Spinal cord (tissue), 10 donors: ENCODE data around the gene CEP192. TPM values are rescaled to one million over a fixed set of nuclear protein-coding genes. Genes with fewer than 3 reads are reported as not detected.
A peak's percentile ranks its signal among the peaks of the same experiment; 100 is the strongest.

Experiments
- DNase-seq, 6 donors: peaks; one replicate each; pipeline versions ENCODE4 v3.0.0 to v3.0.0-alpha.2; 2013 to 2015; ENCODE audit warnings: low spot score in 6 of 6, low read depth in 4 of 6
- H3K27ac ChIP-seq: one replicate; pipeline ENCODE4 v1.5.1; 2013; ENCODE audit warnings: low read depth, low read length, control low read depth
- H3K27me3 ChIP-seq: one replicate; pipeline ENCODE4 v1.6.1; 2013; ENCODE audit warnings: low read length; ENCODE audit not compliant: control insufficient read depth, insufficient read depth
- H3K36me3 ChIP-seq: one replicate; pipeline ENCODE4 v1.6.1; 2013; ENCODE audit warnings: low read length; ENCODE audit not compliant: control insufficient read depth, insufficient read depth
- H3K4me1 ChIP-seq: one replicate; pipeline ENCODE4 v1.6.1; 2013; ENCODE audit warnings: low read length; ENCODE audit not compliant: control insufficient read depth, insufficient read depth
- H3K4me3 ChIP-seq: one replicate; pipeline ENCODE4 v1.5.1; 2013; ENCODE audit warnings: low read depth, low read length, control low read depth
- H3K9me3 ChIP-seq: one replicate; pipeline ENCODE4 v1.6.1; 2013; ENCODE audit warnings: low read length; ENCODE audit not compliant: control insufficient read depth, insufficient read depth
- WGBS: methylation state at CpG from one replicate; pipeline ENCODE4 v1.1.5; 2013; ENCODE audit warnings: missing lambda C conversion rate; ENCODE audit not compliant: insufficient coverage; 5-methylcytosine and 5-hydroxymethylcytosine counted together
- long read RNA-seq, 4 donors: transcript quantifications; one replicate each; lab custom pipeline, GENCODE V29; 2026
- polyA plus RNA-seq, 2 donors: library from polyadenylated mRNA; unstranded; fragments of 120-200 nt; gene quantifications; one replicate each; pipeline ENCODE4 v1.2.1, GENCODE V29; 2013; ENCODE audit not compliant: insufficient read length in 2 of 2
- total RNA-seq, 2 donors: library from RNA; depleted of rRNA in 1 of 2; stranded (reverse); fragments of 120-200 nt in 1 of 2; fragments of >200 nt in 1 of 2; gene quantifications; one replicate each; pipeline versions ENCODE4 v1.2.3 to v1.2.4, GENCODE V29; 2013 to 2014
- donor health status: healthy.

The CEP192 gene
- total RNA-seq, result 10 to 100 TPM; 39.7 to 55.1 TPM
- polyA plus RNA-seq, result 10 to 100 TPM; 25.7 to 29.5 TPM
- long read RNA-seq, donor 1, result 0 reads
- long read RNA-seq, donor 2, result 0 reads
- long read RNA-seq, donor 3, result 0 reads
- long read RNA-seq, donor 4, partial matches to known transcripts, result 5 of 5 reads
- long read RNA-seq, donor 4, other reads (novel, unspliced or antisense), result 0 of 5 reads

GRCh38 chr18:12990967-12991820 is at the start of gene CEP192:
Gene CEP192 (plus strand): TSS chr18:12991362. CDS start chr18:12999425, 8,063 bp downstream.
- no peaks in the 10 kb centered on the region for H3K36me3 ChIP-seq
- under 1% methylated on average over 71 of the region's 73 CpGs for WGBS
- H3K4me3 ChIP-seq, result peak within 1 kb of the TSS; percentile 82
- no peaks in the 10 kb centered on the region for H3K4me1 ChIP-seq
- no peaks in the 10 kb centered on the region for H3K9me3 ChIP-seq
- peak; percentile 95 to 99 (median 96) for DNase-seq
- H3K27me3 ChIP-seq, result no peaks in the 10 kb centered on the region
- H3K27ac ChIP-seq, result peak within 1 kb of the TSS; percentile 75

DNA sequence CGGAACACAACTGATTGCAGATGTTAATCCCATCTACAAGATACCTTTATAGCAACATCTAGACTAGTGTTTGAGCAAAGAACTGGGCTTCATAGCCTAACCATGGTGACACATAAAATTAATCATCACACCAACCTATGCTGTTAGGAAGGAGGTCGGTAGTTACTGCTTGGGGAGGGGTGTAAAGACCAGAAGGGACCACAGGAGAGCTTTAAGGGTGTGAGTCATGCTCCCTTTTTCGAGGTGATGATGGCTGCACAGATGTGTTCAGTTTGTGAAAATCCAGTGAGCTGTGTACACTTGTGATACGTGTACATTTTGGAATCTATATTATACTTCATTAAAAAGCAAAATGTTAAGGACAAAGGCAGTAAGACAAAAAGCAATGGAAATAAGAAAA is 47.9 kb upstream of the CEP192 start:
- no peaks in the 10 kb centered on the region for H3K9me3 ChIP-seq
- H3K4me3 ChIP-seq, result no peak overlapping the region
- DNase-seq, result no peak
- no peaks in the 10 kb centered on the region for H3K36me3 ChIP-seq
- peaks cover 13% of the 10 kb centered on the region for H3K4me1 ChIP-seq
- H3K27ac ChIP-seq, result no peak overlapping the region
- no peaks in the 10 kb centered on the region for H3K27me3 ChIP-seq
- WGBS, result no CpG with 5 or more reads among the region's 4 CpGs

- H3K27me3 ChIP-seq, result no peaks in the 10 kb centered on the region
Measured at GRCh38 chr18:12944709-12945108, 46.5 kb upstream of the CEP192 start.

DNA sequence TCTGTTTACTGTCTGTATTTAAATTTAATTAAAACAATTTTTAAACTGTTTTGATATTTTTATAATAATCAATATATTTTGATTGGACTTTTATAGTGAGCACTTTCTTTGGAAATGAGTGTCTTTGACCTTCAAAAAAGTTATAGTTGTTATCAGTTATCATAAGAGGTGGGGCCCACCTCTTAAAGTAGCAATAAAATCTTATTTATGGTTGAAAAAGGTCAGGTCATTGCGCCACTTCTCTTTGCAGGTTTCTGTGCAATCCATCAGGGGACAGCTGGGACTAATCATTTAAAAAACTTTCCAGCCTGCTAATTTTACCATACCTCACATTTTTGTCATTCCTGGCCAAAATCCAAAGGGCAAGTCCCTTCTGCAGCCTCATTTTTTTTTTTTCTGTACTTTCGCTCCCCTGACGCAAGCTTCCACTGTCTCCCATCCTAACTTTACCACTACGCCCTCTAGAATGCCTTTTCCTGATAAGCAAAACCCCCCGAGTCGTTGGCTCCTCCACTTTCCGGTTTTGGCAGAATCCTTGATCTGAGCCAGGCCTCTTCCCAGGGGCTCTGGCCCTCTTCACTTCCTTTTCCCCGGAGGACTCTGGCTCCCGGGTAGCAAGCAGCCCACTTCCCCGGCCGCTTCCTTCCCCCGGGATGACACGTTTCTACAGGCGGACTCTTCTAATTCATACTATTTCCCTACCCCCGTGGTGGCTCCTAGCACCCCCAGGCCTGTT is 44.4 kb upstream of the CEP192 start:
- DNase-seq, result peak in 5 of 6 donors; percentile 14 to 69 (median 35)
- WGBS, result 7% methylated on average over 15 of the region's 15 CpGs

More at GRCh38 chr18:12944709-12945108, 46.5 kb upstream of the CEP192 start:
- 40% methylated on average over 1 of the region's 4 CpGs for WGBS
- no peak overlapping the region for H3K4me3 ChIP-seq
- H3K36me3 ChIP-seq, result no peaks in the 10 kb centered on the region
- no peaks in the 10 kb centered on the region for H3K9me3 ChIP-seq
- H3K4me1 ChIP-seq, result peaks cover 21% of the 10 kb centered on the region
- peak in 4 of 6 donors; percentile 13 to 76 (median 26) for DNase-seq
- H3K27ac ChIP-seq, result peak overlapping the region; percentile 22

DNA sequence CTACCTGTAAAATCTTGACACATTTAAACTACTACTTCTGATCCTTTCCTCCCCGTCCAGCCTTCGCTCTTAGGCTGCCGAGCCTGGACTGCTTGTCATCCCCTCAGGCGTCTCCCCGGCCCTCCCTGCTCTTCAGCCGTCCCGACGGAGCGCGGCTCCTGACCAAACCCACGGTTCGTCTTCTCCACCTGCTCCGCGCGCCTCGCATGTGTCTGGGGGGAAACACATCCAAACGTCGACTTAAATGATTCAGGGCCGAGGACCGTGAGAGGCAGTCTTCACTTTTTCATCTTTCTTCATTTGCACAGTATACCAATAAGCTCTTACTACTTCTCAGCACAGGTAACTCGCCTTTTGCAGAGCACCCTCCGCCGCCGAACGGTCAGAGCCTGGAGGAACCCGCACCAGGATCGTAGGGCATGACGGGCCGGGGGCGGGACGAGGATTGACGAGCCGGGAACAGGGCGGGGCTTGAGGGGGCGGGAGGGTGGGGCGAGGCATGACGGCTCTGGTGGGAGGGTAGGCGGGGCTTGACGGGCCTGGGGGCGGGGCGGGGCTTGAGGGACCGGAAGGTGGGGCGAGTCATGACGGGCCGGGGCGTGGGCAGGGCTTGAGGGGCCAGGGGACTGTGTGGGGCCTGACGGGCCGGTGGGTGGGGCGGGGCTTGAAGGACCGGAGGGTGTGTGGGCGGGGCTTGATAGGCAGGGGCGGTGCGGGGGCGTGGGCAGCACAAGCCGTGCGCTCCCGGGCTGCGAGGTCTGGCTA is 43.7 kb upstream of the CEP192 start, which contains the start of gene SEH1L:
Gene SEH1L, plus strand, starts transcription at position 727 of the 765 bp plus-strand sequence. CDS start 111 bp downstream, outside the sequence.
- Histone ChIP-seq H3K4me3 (peak within 1 kb of the TSS; percentile 77), H3K36me3 (peaks cover under 1% of the 10 kb centered on the region), H3K9me3 (no peaks in the 10 kb centered on the region), H3K27me3 (no peaks in the 10 kb centered on the region), H3K4me1 (peaks cover 21% of the 10 kb centered on the region), H3K27ac (peak within 1 kb of the TSS; percentile 96)
- DNase-seq, result peak; percentile 70 to 99 (median 94)
- under 1% methylated on average over 43 of the region's 58 CpGs for WGBS

More for the DNA sequence above, 44.4 kb upstream of the CEP192 start:
- H3K4me1 ChIP-seq, result peaks cover 21% of the 10 kb centered on the region
- H3K9me3 ChIP-seq, result no peaks in the 10 kb centered on the region
- peak overlapping the region; percentile 96 for H3K27ac ChIP-seq
- no peaks in the 10 kb centered on the region for H3K27me3 ChIP-seq
- H3K36me3 ChIP-seq, result no peaks in the 10 kb centered on the region
- H3K4me3 ChIP-seq, result peak overlapping the region; percentile 77

GRCh38 chr18:12948050-12948804 is 42.9 kb upstream of the CEP192 start:
- H3K9me3 ChIP-seq, result no peaks in the 10 kb centered on the region
- peaks cover 2% of the 10 kb centered on the region for H3K36me3 ChIP-seq
- 1% methylated on average over 79 of the region's 81 CpGs for WGBS
- H3K4me1 ChIP-seq, result peaks cover 21% of the 10 kb centered on the region
- H3K27ac ChIP-seq, result peak overlapping the region; percentile 96
- no peaks in the 10 kb centered on the region for H3K27me3 ChIP-seq
- peak; percentile 70 to 96 (median 78) for DNase-seq
- peak overlapping the region; percentile 74 for H3K4me3 ChIP-seq

- WGBS, result no CpG with 5 or more reads among the region's 3 CpGs
- Histone ChIP-seq H3K27ac (no peak overlapping the region), H3K4me1 (peaks cover 3% of the 10 kb centered on the region), H3K4me3 (no peak overlapping the region), H3K9me3 (no peaks in the 10 kb centered on the region), H3K36me3 (peaks cover 8% of the 10 kb centered on the region), H3K27me3 (no peaks in the 10 kb centered on the region)
- no peak for DNase-seq
Measured at GRCh38 chr18:12958478-12958877, 32.7 kb upstream of the CEP192 start.

DNA sequence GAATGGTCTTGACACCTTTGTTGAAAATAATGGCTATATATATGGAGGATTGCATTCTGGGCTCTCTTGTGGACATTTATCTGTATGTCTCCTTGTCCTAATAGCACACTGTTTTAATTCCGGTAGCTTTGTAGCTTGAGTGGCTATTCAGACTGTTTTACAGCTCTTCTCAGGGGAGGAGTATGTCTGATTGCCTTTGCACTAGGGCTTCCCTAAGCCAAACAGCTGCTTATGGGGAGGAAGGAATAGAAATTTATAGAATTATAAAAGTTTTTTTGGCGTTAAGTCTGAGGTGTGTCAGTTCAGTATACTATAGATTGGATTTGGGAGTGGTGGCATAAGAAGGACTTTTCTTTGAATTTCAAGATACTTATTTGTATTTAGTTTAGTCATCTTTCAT is 30.8 kb upstream of the CEP192 start:
- H3K27ac ChIP-seq, result no peak overlapping the region
- H3K4me1 ChIP-seq, result peaks cover 3% of the 10 kb centered on the region
- DNase-seq, result peak in 1 of 6 donors; percentile 26
- H3K27me3 ChIP-seq, result no peaks in the 10 kb centered on the region
- no peak overlapping the region for H3K4me3 ChIP-seq
- peaks cover 11% of the 10 kb centered on the region for H3K36me3 ChIP-seq
- no CpG with 5 or more reads among the region's 2 CpGs for WGBS
- no peaks in the 10 kb centered on the region for H3K9me3 ChIP-seq
